ENCODE data around the gene OR5H15. TPM values are rescaled to one million over a fixed set of nuclear protein-coding genes. Genes with fewer than 3 reads are reported as not detected.

OR5H15 gene
- total and polyA plus RNA-seq, 10 of the 15 experiments (the other 5 are each of a cell fraction or from before 2014, with no cell fraction given), result not detected

GRCh38 chr3:98172621-98173020, 6.1 kb downstream of the OR5H15 start:
- in situ Hi-C loops (cut with MboI) (no loop called here), intact Hi-C loops (cut with micrococcal nuclease; ENCODE audit: unreplicated experiment) (no loop called here)
- CTCF ChIA-PET, result interaction anchor here (1.5 to 2.1 kb wide), 2 partner anchors 167 to 171 kb away, joined by 3 to 8 read pairs; no protein-coding TSS in a partner anchor
- 38% methylated on average over 7 of the region's 7 CpGs for WGBS (ENCODE audit: insufficient coverage, insufficient replicate concordance, low lambda C conversion rate, missing lambda C conversion rate)
- no peak overlapping the region for H2AFZ ChIP-seq (ENCODE audit: control insufficient read depth, low read depth, low read length)
- no peaks in the 10 kb centered on the region for H3K79me2 ChIP-seq (ENCODE audit: control insufficient read depth, insufficient read depth, low read length)
- no peaks in the 10 kb centered on the region for H3K27me3 ChIP-seq (replicated peaks in 1 of 2; ENCODE audit: control insufficient read depth in 2 of 2, insufficient read depth in 2 of 2, low read length in 1 of 2)
- FAIRE-seq (no peak), ATAC-seq (no peak; the same call in 2 of the 3 replicates), DNase-seq (ENCODE audit: low read depth, low spot score) (no peak)
- POLR2A ChIA-PET, result no interaction called here
- TF ChIP-seq FOS (IDR thresholded peaks at IDR 0.05; ENCODE audit: borderline replicate concordance, extremely low read depth, insufficient read length) (no peak), SUZ12 (IDR thresholded peaks at IDR 0.05; ENCODE audit: unreplicated experiment) (no peak)
- RAD21 ChIA-PET (ENCODE audit: unreplicated experiment), result interaction anchor here (1.5 kb wide), 1 partner anchor 12 kb away, joined by 3 read pairs; no protein-coding TSS in a partner anchor
- H3K4me1 ChIP-seq (ENCODE audit: control insufficient read depth, insufficient read depth, low read length), result no peaks in the 10 kb centered on the region
- H3K9me3 ChIP-seq (replicated peaks; ENCODE audit: control insufficient read depth, insufficient read depth, low read length), result no peaks in the 10 kb centered on the region; the same call in 2 of the 3 replicates
- H3K4me2 ChIP-seq (ENCODE audit: control insufficient read depth, insufficient read depth), result no peak overlapping the region
- H3K27ac ChIP-seq (ENCODE audit: control insufficient read depth, insufficient read depth), result no peak overlapping the region
- H4K20me1 ChIP-seq (ENCODE audit: control insufficient read depth, insufficient read depth), result no peaks in the 10 kb centered on the region
- no TSS peak for BruUV-seq (replicated peaks)
- SMC1A ChIA-PET (ENCODE audit: uncharacterized antibody, unreplicated experiment), result interaction anchor here (1.3 to 1.4 kb wide), 2 partner anchors 12 to 39 kb away, joined by 3 to 5 read pairs; no protein-coding TSS in a partner anchor
- no peak overlapping the region for H3K9ac ChIP-seq (ENCODE audit: control insufficient read depth, insufficient read depth, low read length)
- no peaks in the 10 kb centered on the region for H3K36me3 ChIP-seq (ENCODE audit: control insufficient read depth in 2 of 2, insufficient read depth in 2 of 2, low read length in 1 of 2)
- H3K4me3 ChIP-seq, result no peak overlapping the region

DNA sequence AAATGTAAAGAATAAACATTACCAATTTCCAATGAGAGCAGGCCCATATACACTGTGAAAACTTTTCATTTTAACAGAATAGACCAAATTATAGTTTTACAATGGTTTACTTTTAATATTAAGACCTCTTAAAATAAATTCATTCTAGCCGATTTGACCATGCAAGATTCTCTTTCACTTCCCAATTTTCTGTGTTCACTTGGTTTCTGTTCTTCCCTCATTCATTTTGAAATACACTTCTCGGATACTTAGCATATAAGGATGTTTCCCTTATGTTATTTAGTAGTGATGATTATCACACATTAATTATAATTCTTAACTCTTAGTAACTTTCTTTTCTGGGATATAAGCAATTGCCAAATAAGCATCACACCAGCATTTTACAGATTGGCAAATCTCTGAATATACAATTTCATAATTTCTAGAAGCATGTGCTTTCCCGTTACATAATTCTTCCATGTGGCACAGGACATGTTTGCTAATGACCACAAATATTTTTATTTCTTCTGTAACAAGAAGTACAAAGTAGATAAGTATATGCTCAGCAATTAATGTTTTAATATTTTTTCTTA, 13.9 kb downstream of the OR5H15 start:
- no peak overlapping the region for H3K27ac ChIP-seq (ENCODE audit: control insufficient read depth, insufficient read depth)
- H3K36me3 ChIP-seq (ENCODE audit: control insufficient read depth in 2 of 2, insufficient read depth in 2 of 2, low read length in 1 of 2), result no peaks in the 10 kb centered on the region
- RAD21 ChIA-PET (ENCODE audit: unreplicated experiment), result no interaction called here
- no peaks in the 10 kb centered on the region for H4K20me1 ChIP-seq (ENCODE audit: control insufficient read depth, insufficient read depth)
- no TSS peak for BruUV-seq (replicated peaks)
- SMC1A ChIA-PET (ENCODE audit: uncharacterized antibody, unreplicated experiment), result no interaction called here
- in situ Hi-C loops (cut with MboI), result no loop called here
- H3K4me3 ChIP-seq, result no peak overlapping the region
- no peak for FAIRE-seq
- 46% methylated on average over 3 of the region's 3 CpGs for WGBS (ENCODE audit: insufficient coverage, insufficient replicate concordance, low lambda C conversion rate, missing lambda C conversion rate)
- no peak for DNase-seq (ENCODE audit: low read depth, low spot score)
- ATAC-seq, result no peak
- no peaks in the 10 kb centered on the region for H3K27me3 ChIP-seq (replicated peaks in 1 of 2; ENCODE audit: control insufficient read depth in 2 of 2, insufficient read depth in 2 of 2, low read length in 1 of 2)
- CTCF ChIA-PET, result no interaction called here
- no peak overlapping the region for H3K9ac ChIP-seq (ENCODE audit: control insufficient read depth, insufficient read depth, low read length)
- no peak overlapping the region for H3K4me2 ChIP-seq (ENCODE audit: control insufficient read depth, insufficient read depth)
- H3K4me1 ChIP-seq (ENCODE audit: control insufficient read depth, insufficient read depth, low read length), result no peaks in the 10 kb centered on the region
- intact Hi-C loops (cut with micrococcal nuclease; ENCODE audit: unreplicated experiment), result no loop called here
- no peak overlapping the region for H2AFZ ChIP-seq (ENCODE audit: control insufficient read depth, low read depth, low read length)
- POLR2A ChIA-PET, result no interaction called here
- no peaks in the 10 kb centered on the region for H3K9me3 ChIP-seq (replicated peaks; ENCODE audit: control insufficient read depth, insufficient read depth, low read length)
- H3K79me2 ChIP-seq (ENCODE audit: control insufficient read depth, insufficient read depth, low read length), result no peaks in the 10 kb centered on the region
- TF ChIP-seq RFX5 (IDR thresholded peaks at IDR 0.05; ENCODE audit: low read depth, low read length) (no peak), SPI1 (IDR thresholded peaks at IDR 0.05; ENCODE audit: borderline replicate concordance, insufficient read depth, low read depth, low read length) (peak; percentile 59)
